Stomach smooth muscle (tissue), 2 donors: ENCODE measurements around the gene COL4A2.

Experiments used
- H3K27ac ChIP-seq: one replicate; pipeline ENCODE4 v1.7.0; 2013; ENCODE audit warnings: mild to moderate bottlenecking, low read length, inconsistent platforms
- H3K27me3 ChIP-seq, 2 donors: one replicate each; pipeline ENCODE4 v1.7.0; 2013; ENCODE audit warnings: low read length in 2 of 2; ENCODE audit not compliant: insufficient read depth in 2 of 2, control insufficient read depth in 1 of 2
- H3K36me3 ChIP-seq, 2 donors: one replicate each; pipeline ENCODE4 v1.7.0; 2013; ENCODE audit warnings: low read length in 2 of 2; ENCODE audit not compliant: control insufficient read depth in 2 of 2, insufficient read depth in 2 of 2
- H3K4me1 ChIP-seq: one replicate; pipeline ENCODE4 v1.7.0; 2013; ENCODE audit warnings: low read length; ENCODE audit not compliant: control insufficient read depth, insufficient read depth
- H3K4me3 ChIP-seq, 2 donors: one replicate each; pipeline ENCODE4 v1.7.0; 2013; ENCODE audit warnings: low read length in 2 of 2
- H3K9ac ChIP-seq, 2 donors: one replicate each; pipeline ENCODE4 v1.7.0; 2013; ENCODE audit warnings: low read length in 2 of 2, mild to moderate bottlenecking in 1 of 2
- H3K9me3 ChIP-seq, 2 donors: one replicate each; pipeline ENCODE4 v1.7.0; 2013; ENCODE audit warnings: low read length in 2 of 2; ENCODE audit not compliant: control insufficient read depth in 2 of 2
- donor health status: healthy.
- donor health status: Pancreatic carcinoma.

The COL4A2 gene

GRCh38 chr13:110428313-110428712, 121.2 kb downstream of the COL4A2 start:
- no peak overlapping the region for H3K9ac ChIP-seq
- no peaks in the 10 kb centered on the region for H3K9me3 ChIP-seq
- peaks cover 27% of the 10 kb centered on the region for H3K4me1 ChIP-seq
- H3K27me3 ChIP-seq = no peaks in the 10 kb centered on the region
- H3K27ac ChIP-seq = peak overlapping the region; percentile 60
- no peak overlapping the region for H3K4me3 ChIP-seq
- peaks cover 38 to 39% of the 10 kb centered on the region in 2 donors for H3K36me3 ChIP-seq

DNA sequence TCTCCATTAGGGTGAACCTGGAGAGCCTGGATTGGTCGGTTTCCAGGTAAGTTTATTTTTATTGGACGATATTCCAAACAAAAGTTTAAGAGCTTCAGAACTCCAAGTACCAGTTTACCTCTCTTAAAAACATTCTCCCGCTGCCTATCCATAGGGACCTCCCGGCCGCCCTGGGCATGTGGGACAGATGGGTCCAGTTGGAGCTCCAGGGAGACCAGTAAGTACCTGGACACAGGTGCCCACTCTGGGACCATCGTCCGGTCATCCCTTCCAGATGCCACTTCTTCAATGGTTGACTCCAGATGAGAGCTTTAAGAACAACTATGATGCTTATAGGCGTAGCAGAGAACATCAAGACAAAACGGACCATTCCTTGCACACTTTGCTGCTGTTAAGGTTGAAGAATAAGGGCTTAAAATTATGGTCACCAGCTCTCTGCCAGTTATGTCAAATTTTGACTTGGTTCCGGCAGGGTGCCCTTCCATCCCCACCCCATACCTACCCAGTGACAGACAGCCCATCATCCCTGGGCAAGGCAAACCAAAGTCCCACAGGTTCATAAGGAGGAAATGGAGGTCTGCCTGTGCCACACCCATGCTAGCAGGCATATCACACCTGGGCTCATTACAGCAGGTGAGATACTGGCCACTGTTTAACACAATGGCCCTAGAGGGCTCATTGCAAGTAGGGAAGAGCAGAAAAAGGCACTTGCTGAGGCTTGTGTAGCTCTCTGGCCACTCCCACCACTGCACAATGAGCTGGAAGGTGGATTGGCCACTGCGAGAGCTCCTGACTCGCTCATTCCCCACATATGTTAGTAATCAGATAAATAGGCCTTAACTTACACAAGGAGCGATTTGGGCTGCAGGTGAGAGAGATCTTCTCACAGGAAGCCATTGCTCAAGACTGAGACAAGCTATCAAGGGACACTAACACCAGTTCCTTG, 123.6 kb downstream of the COL4A2 start:
- Histone ChIP-seq H3K27ac (peak overlapping the region; percentile 49), H3K27me3 (no peaks in the 10 kb centered on the region), H3K4me3 (no peak overlapping the region), H3K4me1 (peaks cover 20% of the 10 kb centered on the region), H3K36me3 (peaks cover 43 to 45% of the 10 kb centered on the region in 2 donors), H3K9ac (no peak overlapping the region), H3K9me3 (no peaks in the 10 kb centered on the region)

DNA sequence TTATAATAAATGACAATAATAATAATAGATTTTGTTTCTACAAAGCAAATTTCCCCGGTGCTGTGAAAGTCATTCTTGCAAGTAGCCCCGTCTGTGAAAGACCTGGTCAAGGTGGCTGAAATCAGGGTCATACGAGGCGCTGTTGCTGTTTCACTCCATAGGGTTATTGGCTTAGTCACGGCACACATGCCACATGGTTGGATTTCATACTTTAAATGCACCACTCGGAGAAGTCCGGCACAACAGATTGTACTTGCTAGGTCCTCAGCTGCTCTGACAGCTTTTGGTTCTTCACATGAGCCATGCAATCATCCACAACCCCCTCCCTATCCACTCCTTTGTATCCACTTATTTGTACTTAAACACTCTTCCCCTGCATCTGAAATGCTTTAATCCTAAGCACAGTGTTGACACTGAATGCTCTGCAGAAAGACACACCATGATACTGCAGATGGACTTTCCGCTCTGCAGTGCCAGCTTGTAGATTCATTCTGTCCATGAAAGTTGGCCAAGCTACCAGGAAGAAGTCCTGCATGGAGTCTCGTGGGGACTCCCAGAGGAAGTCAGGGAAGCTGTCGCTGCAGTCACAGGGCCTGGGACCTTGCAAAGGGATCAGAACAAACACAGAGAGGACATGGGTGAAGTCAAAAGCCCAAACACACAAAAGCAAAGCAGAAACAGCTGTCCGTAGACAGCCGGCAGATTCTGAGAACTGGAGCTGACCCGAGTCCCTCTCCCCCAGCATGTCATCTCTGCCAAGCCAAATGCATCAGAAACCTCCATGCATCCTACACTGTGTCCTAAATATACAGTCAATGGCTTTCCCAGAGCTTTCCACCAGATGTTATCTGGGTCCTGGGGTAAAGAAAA, 124.6 kb downstream of the COL4A2 start:
- peak overlapping the region; percentile 49 for H3K27ac ChIP-seq
- H3K9ac ChIP-seq = no peak overlapping the region
- H3K36me3 ChIP-seq = peaks cover 42 to 47% of the 10 kb centered on the region in 2 donors
- no peaks in the 10 kb centered on the region for H3K27me3 ChIP-seq
- no peak overlapping the region for H3K4me3 ChIP-seq
- H3K9me3 ChIP-seq = no peaks in the 10 kb centered on the region
- peaks cover 18% of the 10 kb centered on the region for H3K4me1 ChIP-seq

GRCh38 chr13:110432522-110432921, 125.4 kb downstream of the COL4A2 start:
- Histone ChIP-seq H3K4me1 (peaks cover 21% of the 10 kb centered on the region), H3K36me3 (peaks cover 49 to 54% of the 10 kb centered on the region in 2 donors), H3K9me3 (no peaks in the 10 kb centered on the region), H3K9ac (no peak overlapping the region), H3K27ac (peak overlapping the region; percentile 56), H3K27me3 (no peaks in the 10 kb centered on the region), H3K4me3 (no peak overlapping the region)

DNA sequence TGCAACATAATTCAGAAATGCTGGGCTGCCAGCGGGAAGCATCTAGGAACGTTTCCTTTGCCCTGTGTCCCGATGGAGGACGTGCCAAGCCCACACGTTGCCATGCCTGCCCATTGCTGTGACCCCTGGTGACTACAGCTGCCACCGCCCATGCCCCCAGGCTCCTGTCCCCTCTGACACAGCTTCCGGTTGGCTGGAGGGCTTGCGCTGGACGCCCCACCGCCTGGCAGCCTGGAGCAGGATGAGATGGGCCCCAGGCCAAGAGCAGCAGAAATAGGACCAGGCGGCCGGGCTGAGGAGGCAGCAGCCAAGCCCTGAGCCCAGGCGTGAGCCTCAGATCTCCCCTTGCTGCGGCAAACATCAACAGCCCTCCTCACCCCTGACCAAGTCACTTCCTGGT, 125.9 kb downstream of the COL4A2 start:
- Histone ChIP-seq H3K4me1 (peaks cover 18% of the 10 kb centered on the region), H3K9me3 (no peaks in the 10 kb centered on the region), H3K4me3 (no peak overlapping the region), H3K27me3 (no peaks in the 10 kb centered on the region), H3K36me3 (peaks cover 48 to 59% of the 10 kb centered on the region in 2 donors), H3K9ac (no peak overlapping the region), H3K27ac (peak overlapping the region; percentile 56)

GRCh38 chr13:110434629-110435028, 127.5 kb downstream of the COL4A2 start:
- peaks cover 61 to 71% of the 10 kb centered on the region in 2 donors for H3K36me3 ChIP-seq

GRCh38 chr13:110435331-110435730, 128.2 kb downstream of the COL4A2 start:
- H3K27me3 ChIP-seq = no peaks in the 10 kb centered on the region
- H3K4me3 ChIP-seq = no peak overlapping the region
- no peak overlapping the region for H3K9ac ChIP-seq
- no peak overlapping the region for H3K27ac ChIP-seq
- H3K36me3 ChIP-seq = peaks cover 67 to 74% of the 10 kb centered on the region in 2 donors
- no peaks in the 10 kb centered on the region for H3K9me3 ChIP-seq
- peaks cover 24% of the 10 kb centered on the region for H3K4me1 ChIP-seq

More at GRCh38 chr13:110434629-110435028, 127.5 kb downstream of the COL4A2 start:
- peaks cover 24% of the 10 kb centered on the region for H3K4me1 ChIP-seq
- H3K9ac ChIP-seq = no peak overlapping the region
- no peak overlapping the region for H3K4me3 ChIP-seq
- H3K27me3 ChIP-seq = no peaks in the 10 kb centered on the region
- H3K27ac ChIP-seq = no peak overlapping the region
- H3K9me3 ChIP-seq = no peaks in the 10 kb centered on the region

GRCh38 chr13:110436276-110436675, 129.2 kb downstream of the COL4A2 start:
- peaks cover 65 to 74% of the 10 kb centered on the region in 2 donors for H3K36me3 ChIP-seq
- no peak overlapping the region for H3K27ac ChIP-seq

DNA sequence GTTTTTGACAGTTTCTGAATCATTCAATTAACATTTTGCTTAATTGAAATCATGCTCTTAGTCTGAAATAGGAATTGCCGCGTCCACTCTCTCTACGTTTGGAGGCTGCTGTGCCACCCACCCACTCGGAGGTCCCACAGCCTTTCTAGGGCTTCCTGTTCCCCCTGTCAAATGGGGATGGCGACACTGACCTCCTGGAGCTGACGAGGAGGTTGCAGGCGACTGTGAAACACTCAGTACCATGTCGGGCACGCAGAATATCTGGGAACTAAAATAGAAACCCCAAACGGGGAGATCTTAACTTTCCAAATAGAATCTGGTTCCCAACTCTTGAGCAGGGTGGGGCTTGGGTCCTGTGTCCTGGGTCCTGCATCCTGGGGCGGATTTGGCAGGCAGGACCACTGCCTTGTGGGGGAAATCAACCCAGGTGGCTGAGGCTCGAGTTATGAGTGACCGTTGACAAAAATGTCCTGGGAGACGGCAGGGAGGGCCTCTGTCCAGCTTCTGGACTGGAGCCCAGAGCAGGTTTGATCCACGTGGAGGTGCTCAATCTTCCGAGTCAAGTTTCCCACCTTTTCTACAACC, 129.8 kb downstream of the COL4A2 start:
- Histone ChIP-seq H3K4me1 (peaks cover 22% of the 10 kb centered on the region), H3K4me3 (no peak overlapping the region), H3K9ac (no peak overlapping the region), H3K9me3 (no peaks in the 10 kb centered on the region), H3K27ac (peak overlapping the region; percentile 55), H3K36me3 (peaks cover 62 to 72% of the 10 kb centered on the region in 2 donors), H3K27me3 (no peaks in the 10 kb centered on the region)

More at GRCh38 chr13:110436276-110436675, 129.2 kb downstream of the COL4A2 start:
- Histone ChIP-seq H3K4me1 (peaks cover 24% of the 10 kb centered on the region), H3K4me3 (no peak overlapping the region), H3K9me3 (no peaks in the 10 kb centered on the region), H3K27me3 (no peaks in the 10 kb centered on the region), H3K9ac (no peak overlapping the region)

DNA sequence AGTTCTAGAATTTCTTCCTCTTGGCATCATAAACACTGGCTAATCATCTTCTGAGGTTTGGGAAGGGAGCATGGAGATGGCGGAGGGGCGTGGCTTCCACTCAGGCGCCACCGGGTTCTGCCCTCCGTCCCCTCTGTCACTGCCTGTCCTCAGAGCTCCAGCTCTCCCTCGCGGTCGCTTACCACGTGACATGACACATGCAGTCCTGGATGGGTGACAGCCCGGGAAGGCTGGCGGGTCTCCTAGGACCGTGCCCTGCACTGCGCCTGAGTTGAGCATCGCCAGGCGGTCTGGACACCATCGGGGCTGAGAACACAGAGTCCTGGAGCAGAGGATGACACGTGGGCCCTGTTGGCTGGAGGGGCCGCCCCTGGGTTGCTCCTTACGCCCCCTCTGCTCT, 131.1 kb downstream of the COL4A2 start:
- H3K27ac ChIP-seq = peak overlapping the region; percentile 55
- H3K9me3 ChIP-seq = no peaks in the 10 kb centered on the region
- no peak overlapping the region for H3K9ac ChIP-seq
- H3K36me3 ChIP-seq = peaks cover 68 to 74% of the 10 kb centered on the region in 2 donors
- no peak overlapping the region for H3K4me3 ChIP-seq
- no peaks in the 10 kb centered on the region for H3K27me3 ChIP-seq
- H3K4me1 ChIP-seq = peaks cover 19% of the 10 kb centered on the region
